ENCODE data around the gene CEP128.

The CEP128 gene

DNA sequence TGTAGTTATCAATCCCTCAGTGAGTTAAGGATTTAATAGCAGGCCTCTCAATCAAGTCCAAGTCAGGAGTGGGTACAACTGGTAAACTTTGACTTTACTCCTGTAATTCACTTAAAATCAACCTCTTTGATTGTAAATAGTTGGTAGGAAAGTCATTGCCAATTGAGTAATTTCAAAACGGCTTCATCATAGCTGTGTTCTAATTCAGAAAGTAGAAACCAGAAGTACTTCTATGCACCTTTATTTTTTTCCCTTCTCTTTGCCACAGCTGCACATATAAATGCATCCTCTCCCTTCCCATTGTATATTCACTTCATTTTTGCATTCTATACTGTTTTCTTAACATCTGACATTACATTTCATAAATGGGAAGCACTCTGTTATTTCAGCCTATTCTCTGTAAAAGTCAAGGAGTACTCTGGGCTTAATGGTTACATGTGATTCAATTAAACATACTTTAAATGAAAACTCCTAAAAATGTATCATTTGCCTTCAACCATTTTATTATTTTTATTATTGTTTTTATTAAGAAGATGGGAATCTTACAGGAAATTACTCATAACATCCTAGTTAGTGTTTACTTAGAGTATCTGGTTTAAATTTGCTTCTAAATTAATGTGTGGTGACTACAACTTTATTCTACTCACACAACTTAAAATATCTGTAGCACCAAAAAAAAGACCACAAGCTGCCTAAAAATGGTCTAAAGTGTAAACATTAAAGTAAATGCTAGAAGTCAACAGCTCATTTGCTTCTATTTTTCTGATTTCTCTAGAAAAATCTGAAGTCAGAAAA lies 171.2 kb downstream of the CEP128 start:
- DNase-seq = no peak

GRCh38 chr14:80768646-80769045 lies 172.9 kb downstream of the CEP128 start:
- no peak for DNase-seq

GRCh38 chr14:80764921-80765507 lies 176.5 kb downstream of the CEP128 start:
- DNase-seq = no peak

- DNase-seq = no peak
These were observed 177.0 kb downstream of the CEP128 start for GRCh38 chr14:80764496-80764895.

DNA sequence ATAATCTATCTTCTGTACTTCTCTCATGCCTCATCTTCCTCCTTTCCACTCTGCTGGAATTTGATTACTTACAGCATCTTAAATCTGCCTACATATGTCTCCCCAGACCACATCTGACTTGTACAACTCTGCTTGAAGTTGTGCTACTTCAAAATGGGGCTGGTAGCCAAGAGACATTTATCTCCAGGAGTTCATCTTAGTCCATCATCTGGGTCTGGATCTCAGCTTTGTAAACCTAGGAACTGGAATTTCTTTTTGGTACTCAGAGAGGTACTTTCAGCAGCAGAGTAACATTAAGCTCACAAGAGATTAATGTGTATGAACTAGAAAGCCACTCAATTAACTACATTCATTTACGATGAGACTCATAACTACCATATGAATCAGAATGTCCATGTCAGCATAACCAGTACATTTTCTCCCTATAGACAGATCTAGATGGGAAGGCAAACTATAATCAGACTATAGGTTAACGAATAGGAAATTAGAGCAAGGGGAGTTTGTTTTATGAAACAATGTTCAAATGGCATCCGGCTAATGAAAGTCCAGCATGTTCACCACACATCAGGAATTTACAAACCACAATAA lies 178.8 kb downstream of the CEP128 start:
- no peak for DNase-seq

DNA sequence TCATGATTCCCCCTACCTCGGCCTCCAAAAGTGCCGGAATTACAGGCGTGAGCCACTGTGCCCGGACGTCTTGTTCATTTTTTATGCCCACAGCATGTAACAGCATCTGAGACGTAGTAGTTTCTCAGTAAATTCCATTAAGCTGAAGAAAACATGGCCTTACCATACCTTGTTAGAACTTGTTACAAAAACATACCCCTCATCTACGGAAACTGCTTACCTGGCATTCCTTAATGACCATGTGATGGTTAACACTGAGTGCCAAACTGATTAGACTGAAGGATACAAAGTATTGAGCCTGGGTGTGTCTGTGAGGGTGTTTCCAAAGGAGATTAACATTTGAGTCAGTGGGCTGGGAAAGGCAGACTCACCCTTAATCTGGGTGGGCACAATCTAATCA lies 186.8 kb downstream of the CEP128 start:
- DNase-seq = no peak

- no peak for DNase-seq
These were observed 190.3 kb downstream of the CEP128 start for GRCh38 chr14:80751285-80751684.

- DNase-seq = no peak
These were observed 215.3 kb downstream of the CEP128 start for GRCh38 chr14:80726211-80726610.

DNA sequence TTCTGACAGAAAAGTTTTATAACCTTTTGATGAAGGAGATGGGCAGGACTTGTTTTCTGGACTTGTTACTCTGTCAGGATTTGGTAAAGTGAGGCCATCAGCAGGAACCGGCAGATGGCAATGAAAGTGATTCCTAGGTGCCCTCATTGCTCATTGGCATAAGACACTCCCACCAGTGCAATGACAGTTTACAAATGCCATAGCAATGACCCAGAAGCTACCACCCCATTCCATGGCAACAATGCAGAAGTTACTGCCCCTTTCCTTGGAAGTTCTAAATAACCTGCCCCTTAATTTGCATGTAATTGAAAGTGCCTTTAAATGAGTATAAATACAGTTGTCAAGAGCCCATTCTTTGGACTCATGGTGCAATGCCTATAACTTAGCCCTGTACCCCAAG lies 222.6 kb downstream of the CEP128 start:
- no peak for DNase-seq

DNA sequence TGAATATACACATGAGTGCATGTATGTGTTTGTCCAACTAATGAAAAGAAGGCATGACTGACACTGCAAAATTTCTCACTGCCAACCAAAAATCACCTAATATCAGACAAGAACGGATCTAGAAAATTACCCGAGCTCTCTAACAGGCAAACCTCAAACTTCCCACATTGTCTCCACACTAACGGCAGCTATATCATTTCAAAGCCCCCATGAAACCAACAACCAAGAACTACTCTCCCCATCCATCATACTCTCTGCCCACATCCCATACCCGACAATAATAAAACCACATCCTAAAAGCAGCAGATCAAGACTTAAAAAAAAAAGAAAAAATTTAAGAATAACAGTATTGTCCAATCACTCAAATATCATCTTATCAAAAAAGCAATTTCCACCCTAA lies 227.1 kb downstream of the CEP128 start:
- DNase-seq = no peak

GRCh38 chr14:80713076-80713850 lies 228.3 kb downstream of the CEP128 start:
- DNase-seq = no peak

DNA sequence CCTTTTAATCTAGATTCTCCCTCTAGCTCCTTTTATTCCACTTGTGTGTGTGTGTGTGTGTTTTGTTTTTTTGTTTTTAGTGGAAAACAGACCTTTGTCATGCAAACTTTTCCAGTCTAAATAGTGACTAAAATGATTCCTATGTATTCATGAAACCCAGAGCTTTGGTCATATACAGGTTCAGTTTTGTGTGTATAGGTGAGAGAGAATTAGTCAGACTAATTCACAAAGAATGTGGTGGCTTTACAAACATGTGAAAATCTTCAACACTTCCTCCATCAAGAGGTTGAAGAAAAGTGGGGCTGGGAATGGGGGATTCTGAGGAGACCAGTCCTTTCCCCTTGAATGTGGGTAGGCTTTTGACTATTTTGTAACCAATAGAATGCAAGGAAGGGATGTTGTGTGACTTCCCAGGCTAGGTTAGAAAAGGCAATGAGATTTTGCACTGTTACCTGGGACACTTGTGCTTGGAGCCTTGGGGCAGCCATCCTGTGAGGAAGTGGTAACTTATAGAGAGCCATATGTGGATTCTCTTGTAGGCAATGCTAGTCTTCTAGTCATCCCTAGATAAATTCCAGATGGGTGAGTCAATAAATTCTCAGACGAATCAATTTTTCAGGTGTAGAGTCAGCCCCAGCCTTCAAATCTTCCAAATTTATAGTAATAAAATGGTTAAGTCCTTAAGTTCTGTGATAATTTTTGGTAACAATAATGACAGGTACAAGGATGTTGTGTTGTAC lies 236.1 kb downstream of the CEP128 start:
- DNase-seq = no peak

DNA sequence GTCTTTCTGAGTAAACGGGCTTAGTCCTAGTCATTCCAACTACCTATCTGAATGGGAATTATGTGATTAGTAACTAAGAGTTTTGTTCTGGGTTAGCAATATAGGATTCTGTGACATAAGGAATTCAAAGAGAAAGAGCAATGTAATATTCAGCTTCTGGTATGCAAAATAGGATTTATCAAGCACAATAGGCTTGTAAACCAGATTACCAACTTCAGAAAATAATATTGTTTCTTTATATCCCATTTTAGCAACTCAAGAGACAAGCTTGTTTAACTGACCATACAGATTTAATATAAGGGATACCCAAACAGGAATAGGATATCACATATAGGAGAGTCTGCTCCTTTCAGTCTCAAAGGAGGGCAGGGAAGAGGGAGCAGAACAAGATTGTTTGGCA lies 240.9 kb downstream of the CEP128 start:
- no peak for DNase-seq

DNA sequence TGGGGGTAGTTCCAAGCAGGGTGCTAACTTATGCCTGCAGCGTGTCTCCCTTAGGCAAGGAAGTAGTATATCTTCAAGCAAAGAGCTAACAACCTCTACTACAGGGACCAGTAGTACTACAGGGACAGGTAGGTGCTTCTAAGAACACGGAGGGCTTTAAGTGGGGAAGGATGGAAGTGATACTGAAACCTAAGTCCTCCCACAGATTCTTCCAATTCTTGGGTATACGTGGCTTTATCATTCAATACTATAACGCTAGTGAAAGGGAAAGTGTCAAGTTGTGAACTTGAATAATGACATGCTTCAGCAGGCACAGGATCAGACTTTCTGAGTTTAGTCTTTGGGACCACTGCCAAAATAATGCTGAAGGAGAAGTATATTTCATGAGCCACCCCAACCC lies 241.7 kb downstream of the CEP128 start:
- no peak for DNase-seq

GRCh38 chr14:80698974-80699373 lies 242.6 kb downstream of the CEP128 start:
- DNase-seq = no peak

- DNase-seq = no peak
These were observed 245.7 kb downstream of the CEP128 start for GRCh38 chr14:80695869-80696268.

DNA sequence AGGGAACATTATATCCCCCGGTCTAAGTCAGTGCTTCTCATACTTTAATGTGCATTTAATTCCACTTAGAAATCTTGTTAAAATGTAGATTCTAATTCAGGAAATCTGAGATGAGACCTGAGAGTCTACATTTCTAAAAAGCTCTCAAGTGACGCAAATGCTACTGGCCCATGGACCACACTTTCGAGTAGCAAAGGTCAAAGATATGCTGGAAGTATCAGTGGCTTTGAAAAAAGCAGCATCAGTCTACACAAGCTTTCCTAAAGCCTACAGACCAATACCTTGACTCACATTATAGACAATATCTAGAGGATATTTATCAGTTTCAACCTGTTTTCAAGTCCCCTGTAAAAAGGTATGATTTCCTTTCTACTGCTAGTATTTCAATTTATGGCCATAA lies 248.6 kb downstream of the CEP128 start:
- DNase-seq = no peak

DNA sequence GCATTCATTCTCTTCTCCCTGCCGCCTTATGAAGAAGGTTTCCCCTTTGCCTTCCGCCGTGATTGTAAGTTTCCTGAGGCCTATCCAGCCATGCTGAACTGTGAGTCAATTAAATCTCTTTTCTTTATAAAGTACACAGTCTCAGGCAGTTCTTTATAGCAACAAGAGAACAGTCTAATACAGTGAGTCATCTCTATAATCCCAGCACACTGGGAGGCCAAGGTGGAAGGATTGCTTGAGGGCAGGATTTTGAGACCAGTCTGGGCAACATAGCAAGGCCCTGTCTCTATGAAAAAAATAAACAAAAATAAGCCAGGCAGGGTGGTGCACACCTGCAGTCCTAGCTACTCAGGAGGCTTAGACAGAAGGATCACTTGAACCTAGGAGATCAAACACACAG lies 259.9 kb downstream of the CEP128 start:
- DNase-seq = no peak

GRCh38 chr14:80679273-80679672 lies 262.3 kb downstream of the CEP128 start:
- no peak for DNase-seq

DNA sequence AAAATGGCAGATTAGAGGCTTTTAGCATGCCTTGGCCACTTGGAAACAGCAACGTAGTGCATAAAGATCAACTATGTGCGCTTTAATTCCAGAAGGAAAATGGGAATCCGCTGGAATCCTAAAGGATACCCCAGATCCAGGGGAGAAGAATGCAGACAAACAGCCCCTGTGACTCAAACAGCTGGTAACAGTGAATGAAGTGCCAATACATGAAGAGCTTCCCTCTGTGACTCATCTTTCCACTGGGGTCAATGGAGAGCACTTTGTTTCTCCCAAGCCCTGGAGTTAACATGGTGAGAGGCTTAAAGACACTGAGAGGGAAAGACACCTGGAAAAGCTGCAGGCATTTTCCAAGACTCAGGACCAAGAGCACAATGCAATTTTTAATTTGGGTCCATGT lies 263.1 kb downstream of the CEP128 start:
- DNase-seq = no peak

- DNase-seq = no peak
These were observed 272.1 kb downstream of the CEP128 start for GRCh38 chr14:80669426-80669825.

DNA sequence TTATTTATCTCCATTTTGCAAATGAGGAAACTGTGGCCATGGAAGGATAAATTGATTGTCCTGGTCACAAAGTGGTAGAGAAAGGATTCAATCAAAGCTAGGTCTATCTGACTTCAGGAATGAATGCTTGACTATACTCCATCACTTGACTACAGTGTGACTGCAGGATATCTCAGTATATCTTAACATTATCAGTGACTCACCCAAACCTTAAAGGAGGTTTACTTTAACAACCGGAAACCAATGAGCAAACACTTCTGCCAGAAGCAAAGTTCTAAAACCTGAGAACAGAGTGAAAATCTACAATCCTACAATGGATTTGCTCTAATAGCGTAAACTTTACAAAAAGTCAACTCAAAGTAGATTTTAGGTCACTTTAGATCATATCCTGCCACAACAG lies 277.0 kb downstream of the CEP128 start:
- no peak for DNase-seq

- no peak for DNase-seq
These were observed 278.0 kb downstream of the CEP128 start for GRCh38 chr14:80663541-80663940.
